Stimulated activated CD4-positive, alpha-beta T cell treated with anti-CD3 and anti-CD28 coated beads, TNF-alpha, amount 100 ng/mL, for 1 hour (primary cell): ENCODE data around the gene MEGF9.
"Not testable (repeated sequence)": the region's sequence is repeated elsewhere in the genome, so short reads cannot be mapped to it uniquely, and the experiment has no call there.

Experiments
- DNase-seq, 3 donors: peaks; one replicate each; pipeline ENCODE4 v3.0.0-alpha.2; 2020; ENCODE audit warnings: low read depth in 3 of 3, low spot score in 1 of 3

The MEGF9 gene

GRCh38 chr9:120659676-120660075 lies 54.6 kb downstream of the MEGF9 start:
- DNase-seq = no peak

GRCh38 chr9:120659209-120659608 lies 55.1 kb downstream of the MEGF9 start:
- DNase-seq = no peak

GRCh38 chr9:120655005-120655622 lies 59.2 kb downstream of the MEGF9 start:
- no peak for DNase-seq

- DNase-seq = no peak
Measured at GRCh38 chr9:120654272-120654671, 60.0 kb downstream of the MEGF9 start.

- DNase-seq = no peak
Measured at GRCh38 chr9:120653762-120654161, 60.5 kb downstream of the MEGF9 start.

- DNase-seq = no peak
Measured at GRCh38 chr9:120652934-120653333, 61.3 kb downstream of the MEGF9 start.

- DNase-seq = no peak
Measured at GRCh38 chr9:120650352-120650751, 63.9 kb downstream of the MEGF9 start.

GRCh38 chr9:120648581-120649197 lies 65.6 kb downstream of the MEGF9 start:
- DNase-seq = no peak

- no peak for DNase-seq
Measured at GRCh38 chr9:120646948-120647347, 67.3 kb downstream of the MEGF9 start.

GRCh38 chr9:120645760-120646159 lies 68.5 kb downstream of the MEGF9 start:
- DNase-seq = no peak

GRCh38 chr9:120643061-120643460 lies 71.2 kb downstream of the MEGF9 start:
- DNase-seq = no peak

- DNase-seq = no peak
Measured at GRCh38 chr9:120642129-120642770, 72.0 kb downstream of the MEGF9 start.

- DNase-seq = not testable (repeated sequence)
Measured at GRCh38 chr9:120640874-120641273, 73.4 kb downstream of the MEGF9 start.

GRCh38 chr9:120640380-120640779 lies 73.9 kb downstream of the MEGF9 start:
- no peak for DNase-seq

GRCh38 chr9:120637919-120638318 lies 76.4 kb downstream of the MEGF9 start:
- DNase-seq = no peak

- DNase-seq = no peak
Measured at GRCh38 chr9:120636194-120636957, 77.9 kb downstream of the MEGF9 start.

- DNase-seq = no peak
Measured at GRCh38 chr9:120635011-120635410, 79.3 kb downstream of the MEGF9 start.

GRCh38 chr9:120630333-120630732 lies 83.9 kb downstream of the MEGF9 start:
- no peak for DNase-seq

- DNase-seq = not testable (repeated sequence)
Measured at GRCh38 chr9:120628925-120629497, 85.3 kb downstream of the MEGF9 start.

- no peak for DNase-seq
Measured at GRCh38 chr9:120628207-120628924, 85.9 kb downstream of the MEGF9 start.

GRCh38 chr9:120627073-120627472 lies 87.2 kb downstream of the MEGF9 start:
- DNase-seq = no peak
